Fibroblast of upper back skin (primary cell): ENCODE data around the gene ZNF467.
A peak's percentile ranks its signal among the peaks of the same experiment; 100 is the strongest.

Source experiments
- DNase-seq: peaks from one replicate; pipeline ENCODE4 v3.0.0-alpha.2; 2013

The ZNF467 gene

DNA sequence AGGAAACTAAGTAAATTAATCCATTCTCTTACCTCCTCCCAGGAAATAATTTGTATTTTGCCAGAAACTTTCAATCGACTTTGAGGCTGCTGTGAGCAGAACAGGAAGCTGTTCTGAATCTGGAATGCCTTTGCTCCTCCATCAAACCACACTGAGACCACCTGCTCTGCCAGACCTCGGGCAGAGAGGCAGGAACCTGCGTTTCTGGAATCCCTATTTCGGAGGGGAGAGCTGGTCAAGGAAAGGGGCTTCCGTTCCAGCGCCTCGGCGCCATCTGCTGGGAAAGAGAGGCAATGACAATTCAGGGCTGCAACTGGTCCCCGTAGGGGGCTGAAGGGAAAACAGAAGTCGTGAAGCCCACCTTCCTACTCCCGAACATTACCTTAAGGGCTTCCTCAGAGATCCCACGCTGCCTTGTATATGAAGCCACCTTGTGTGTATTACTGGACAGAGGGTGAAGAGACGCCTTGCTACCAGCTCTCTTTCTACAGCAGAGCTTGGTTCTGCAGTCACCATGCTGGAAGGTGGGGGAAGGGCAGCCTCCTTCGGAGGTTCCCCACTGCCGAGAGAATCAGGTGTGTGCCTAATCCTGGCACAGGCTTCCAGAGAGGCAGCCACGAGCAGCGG lies 31.2 kb downstream of the ZNF467 start:
- peak; percentile 54 for DNase-seq

DNA sequence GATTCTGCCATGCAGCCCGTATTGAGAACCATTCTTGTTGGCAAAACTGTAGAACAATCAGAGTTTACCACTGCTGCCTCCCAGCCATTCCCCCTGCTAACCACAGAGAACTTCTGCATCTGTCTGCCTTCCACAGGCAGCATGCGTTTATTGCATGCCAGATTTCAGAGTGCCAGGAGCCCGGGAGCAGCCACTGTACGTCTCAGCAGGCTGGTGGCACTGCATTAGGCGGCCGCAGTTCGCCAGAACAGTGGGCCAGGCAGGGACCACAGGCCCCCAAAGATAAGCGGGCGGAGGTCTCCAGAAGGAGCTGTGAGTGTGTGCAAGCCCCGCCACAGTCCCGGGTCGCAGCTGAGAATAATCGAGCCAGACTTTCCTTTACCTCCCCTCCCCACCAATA lies 31.8 kb downstream of the ZNF467 start:
- peak; percentile 15 for DNase-seq

DNA sequence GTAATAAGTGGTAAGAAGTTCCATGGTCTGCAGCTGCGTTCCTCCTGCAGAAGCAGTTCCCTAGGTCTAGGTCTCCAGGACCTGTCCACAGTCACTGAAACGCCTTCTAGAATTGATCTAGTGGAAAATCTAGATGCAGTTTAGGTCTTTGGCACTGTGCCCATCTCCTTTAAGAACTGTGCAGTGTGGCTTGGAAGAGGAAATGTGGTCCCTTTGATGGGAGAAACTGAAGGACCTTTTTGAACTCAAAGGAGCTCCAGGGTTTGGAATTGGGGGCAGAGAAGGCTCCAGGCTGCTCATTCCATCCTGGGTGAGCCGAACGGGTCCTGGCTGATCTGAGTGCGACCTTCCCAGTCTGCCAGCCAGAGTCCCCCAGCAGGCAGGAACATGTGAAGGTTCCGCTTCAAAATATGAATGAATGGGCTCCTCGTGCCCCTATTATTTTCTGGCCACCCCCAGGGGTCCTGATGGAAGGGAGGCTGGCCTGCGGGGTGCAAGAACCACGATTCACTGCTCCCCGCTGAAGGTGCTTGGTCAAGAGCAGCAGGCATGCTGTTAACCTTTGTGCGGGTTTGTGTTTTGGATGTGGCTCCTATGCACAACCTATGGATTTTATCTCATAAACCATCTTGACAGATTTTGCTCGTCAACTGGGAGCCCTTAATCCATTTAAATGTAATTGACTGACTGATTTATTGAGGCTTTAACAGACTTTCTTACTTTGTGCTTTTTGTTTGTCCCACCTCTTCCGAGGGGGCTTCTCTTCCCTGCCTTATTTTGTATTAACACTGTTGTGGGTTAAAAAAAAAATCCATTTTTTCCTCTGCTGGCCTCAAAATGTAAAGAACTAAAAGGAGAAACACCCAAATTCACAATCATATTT lies 36.7 kb downstream of the ZNF467 start:
- no peak for DNase-seq

DNA sequence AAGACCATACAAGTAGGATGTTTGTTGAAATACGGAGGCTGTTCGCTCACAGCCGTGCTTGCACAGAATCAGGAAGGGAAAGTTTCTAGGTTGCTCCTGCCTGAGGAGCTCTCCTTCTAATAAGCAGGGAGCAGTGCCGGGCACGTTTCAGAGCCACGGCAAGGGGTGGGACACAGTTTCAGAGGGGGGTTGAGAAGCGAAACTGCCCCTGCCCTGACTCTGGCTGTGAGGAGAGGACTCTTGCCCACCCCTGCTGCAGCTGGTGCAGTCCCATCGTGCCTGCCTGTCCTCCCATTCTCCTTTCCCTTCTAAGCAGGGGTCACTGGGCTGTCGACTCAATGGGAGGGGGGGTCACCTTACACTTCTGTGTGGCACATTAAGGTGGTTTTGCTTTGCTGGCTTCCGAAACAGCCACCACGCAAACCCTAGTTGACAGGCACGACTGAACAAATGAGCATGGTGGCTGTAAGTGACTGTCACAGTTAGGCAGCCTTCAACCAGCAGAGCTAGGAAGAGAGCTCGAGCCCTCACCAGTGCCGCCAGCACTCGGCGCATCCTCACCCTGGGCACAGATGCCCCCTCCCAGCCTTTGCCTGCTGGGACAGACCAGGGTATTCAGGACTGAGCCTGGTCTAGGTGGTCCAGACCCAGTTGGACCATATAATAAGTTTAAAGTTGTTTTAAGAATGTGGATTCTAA lies 37.5 kb downstream of the ZNF467 start:
- DNase-seq = no peak

DNA sequence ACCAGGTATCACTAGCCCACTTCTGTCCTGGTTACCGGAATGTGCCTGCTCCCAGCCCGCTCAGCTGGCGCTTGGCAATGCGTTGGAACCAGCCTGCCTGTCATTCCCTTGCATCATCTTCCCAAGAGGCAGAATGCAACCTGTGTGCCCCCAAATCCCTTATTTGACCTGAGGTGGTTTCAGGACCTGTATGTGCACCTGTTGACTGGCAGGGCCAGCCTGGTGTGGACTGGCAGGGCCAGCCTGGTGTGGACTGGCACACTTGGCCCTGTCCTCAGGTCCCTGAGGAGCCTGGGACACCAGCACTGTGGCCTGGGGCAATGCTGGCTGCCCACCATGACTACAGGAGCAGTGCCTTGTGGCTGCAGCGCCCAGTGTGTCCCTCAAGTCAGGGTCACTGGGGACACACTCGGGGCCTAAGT lies 38.2 kb downstream of the ZNF467 start:
- DNase-seq = no peak

DNA sequence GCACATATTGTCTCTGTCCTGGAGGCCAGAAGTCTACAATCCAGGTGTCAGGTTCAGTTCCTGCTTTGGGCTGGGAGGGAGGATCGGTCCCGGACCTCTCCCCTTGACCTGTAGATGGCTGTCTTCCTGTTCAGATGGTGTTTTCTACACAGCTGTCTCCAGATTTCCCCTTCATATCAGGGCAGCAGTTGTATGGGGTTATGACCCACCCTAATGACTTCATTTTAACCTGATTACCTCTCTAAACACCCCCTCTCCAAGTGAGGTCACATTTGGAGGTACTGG lies 38.7 kb downstream of the ZNF467 start:
- DNase-seq = no peak

DNA sequence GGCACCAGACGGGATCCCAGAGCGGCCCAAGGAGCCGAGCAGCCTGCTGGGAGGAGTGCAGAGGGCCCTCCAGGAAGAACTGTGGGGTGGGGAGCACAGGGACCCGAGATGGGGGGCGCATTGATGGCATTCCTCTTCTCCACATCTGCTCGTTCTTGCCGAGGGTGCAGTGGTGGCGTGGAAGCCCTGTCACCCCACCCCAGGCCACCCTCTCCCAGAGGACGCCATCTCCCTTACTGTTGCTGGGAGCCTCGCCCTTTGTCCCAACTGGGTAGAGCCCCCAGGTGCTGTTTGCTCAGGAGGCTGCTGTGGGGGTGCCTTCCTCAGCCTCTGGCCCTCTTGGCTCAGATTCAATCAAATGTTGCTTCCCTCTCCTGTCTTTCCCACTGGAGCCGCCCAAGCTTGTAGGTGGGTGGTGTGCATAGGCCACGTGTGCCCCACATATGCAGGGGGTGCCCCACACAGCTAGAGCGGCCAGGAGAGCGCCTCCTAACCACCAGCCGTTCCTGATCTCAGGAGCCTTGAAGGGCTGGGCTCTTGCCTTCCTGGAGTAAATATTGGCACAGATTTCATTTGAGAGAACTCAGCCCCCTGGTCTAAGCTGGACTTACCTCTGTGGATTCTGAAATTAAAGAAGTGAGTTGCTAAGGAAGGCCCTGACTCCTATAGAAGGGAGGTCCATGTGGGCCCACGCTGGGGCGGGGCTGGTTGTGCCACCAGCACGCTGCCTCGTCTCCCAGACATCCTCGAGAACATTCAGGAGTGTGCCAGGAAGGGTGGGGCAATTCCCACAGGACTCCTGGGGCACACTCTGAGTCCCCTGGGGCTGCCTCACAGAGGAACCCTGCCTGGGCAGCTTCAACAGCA lies 39.2 kb downstream of the ZNF467 start:
- no peak for DNase-seq

DNA sequence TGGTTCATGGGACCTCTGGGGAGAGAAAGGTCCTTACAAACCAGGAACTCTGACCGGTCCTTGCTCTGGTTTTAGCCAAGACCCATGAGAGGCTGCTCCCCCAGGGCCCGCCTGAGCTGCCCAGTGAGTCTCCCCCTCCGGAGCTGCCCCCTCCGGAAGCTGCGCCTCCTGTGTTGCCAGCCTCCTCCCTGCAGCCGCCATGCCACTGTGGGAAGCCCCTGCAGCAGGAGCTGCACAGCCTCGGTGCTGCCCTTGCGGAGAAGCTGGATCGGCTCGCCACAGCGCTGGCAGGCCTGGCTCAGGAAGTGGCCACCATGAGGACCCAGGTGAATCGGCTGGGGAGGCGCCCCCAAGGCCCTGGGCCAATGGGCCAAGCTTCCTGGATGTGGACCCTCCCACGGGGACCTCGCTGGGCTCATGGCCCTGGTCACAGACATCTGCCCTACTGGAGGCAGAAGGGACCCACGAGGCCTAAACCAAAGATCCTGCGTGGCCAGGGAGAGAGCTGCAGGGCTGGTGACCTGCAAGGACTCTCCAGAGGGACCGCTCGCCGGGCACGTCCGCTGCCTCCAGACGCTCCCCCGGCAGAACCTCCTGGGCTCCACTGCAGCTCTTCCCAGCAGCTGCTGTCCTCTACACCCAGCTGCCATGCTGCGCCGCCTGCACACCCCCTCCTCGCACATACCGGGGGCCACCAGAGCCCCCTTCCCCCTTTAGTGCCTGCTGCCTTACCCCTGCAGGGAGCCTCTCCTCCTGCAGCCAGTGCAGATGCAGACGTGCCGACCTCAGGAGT lies 40.1 kb downstream of the ZNF467 start:
- no peak for DNase-seq

DNA sequence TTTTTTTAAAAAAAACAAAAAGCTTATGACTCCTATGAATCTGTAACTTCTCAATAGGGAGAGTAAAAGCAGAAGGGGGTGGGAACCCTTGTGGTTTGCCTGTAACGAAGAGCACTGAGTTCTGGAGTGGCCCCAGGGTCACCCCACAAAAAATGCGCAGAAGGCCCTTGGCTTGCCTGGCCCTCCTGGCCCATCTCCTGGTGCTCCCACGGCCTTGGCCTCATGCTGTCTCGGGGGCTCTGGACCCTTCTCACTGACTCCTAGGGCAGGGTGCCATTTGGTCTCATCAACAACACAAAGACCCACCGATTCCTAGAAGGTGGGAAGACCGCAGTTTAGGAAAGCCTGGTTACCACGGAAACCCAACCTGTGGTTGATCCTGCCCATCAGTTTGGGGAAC lies 40.8 kb downstream of the ZNF467 start:
- DNase-seq = no peak

DNA sequence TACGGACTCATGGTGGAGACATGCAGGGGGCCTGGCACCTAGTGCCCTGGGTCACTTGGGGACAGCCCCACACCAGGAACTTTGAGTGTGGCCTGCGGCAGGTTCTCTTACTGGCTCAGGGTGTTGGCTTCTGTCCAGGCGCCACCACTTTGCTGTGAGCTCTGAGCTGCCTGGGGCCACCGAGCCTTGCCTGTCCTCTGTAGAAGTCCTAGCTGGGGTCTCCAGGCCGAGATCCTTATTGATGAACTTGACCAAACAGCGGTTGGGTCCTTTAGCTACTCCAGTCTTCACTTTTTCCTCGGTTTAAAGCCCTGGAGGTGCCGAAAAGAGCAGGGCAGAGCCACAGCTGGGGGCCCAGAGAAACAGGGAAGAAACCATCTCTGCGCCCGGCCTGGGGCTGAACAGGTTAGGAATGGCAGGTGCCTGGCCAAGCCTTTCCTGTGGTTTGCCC lies 41.3 kb downstream of the ZNF467 start:
- no peak for DNase-seq

DNA sequence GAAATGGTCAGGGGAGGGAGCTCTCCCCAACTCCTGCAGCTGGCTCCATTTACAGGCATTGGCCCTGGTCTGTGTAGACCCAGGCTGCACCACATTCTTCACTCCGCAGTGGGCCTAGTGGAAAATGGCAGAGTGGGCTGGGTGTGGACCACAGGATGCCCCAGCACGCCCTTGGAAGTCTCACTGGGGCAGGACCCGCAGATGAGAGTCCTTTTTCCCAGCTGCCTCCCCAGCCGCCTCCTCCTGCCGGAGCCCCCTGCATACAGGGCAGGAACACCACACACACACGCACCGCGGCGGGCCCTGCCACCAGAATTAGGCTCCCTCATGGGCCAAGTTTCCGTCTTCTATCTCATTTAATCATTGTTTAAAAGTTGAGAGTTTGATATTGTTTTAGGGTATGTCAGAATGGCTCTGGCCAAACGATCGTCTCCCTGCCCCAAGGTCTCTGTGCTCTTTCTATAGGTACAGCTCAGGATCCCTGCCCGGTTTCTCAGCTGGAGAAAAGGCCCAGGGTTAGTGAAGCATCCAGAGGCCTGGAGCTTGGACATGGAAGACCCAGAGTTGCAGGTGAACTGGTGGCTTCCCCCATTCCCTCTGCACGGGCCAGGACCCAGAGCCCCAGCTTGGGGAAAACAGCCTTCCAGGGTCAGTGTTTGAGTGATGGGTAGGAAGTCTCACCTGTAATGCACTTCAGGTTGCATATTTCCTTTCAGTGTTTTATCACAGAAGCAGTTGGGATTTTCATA lies 42.0 kb downstream of the ZNF467 start:
- DNase-seq = no peak

DNA sequence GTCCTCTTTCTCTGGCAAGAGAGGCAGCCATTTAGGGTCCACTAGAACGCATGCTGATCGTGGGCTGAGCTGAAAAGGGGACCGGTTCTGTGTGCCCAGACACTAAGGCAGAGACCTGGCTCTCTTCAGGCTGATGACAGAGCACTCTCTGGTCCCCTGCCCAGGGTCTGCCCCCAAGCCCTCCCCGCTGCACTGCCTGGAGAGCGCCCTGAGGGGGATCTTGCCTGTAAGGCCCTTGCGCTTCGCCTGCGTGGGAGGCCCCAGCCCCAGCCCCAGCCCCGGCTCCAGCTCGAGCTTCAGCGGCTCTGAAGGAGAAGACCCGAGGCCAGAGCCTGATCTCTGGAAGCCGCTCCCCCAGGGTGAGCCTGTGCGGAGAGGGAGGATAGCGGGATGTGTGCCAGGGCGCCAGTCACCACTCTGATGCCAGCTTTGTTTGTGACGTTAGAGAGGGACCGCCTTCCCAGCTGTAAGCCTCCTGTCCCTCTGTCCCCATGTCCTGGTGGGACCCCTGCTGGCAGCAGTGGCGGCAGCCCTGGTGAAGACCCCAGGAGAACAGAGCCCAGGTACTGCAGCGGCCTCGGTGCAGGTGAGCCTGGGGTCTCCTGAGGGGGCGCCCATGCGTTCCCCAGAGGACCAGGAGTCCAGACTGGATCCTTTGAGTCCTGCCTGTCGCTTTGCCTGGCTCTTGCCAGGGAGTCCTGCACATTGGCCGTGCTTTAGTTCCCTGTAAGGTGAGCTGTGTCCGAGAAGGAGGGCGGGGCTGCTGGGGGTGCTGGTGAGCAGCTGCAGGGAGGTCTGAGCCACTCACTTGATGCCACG lies 43.2 kb downstream of the ZNF467 start:
- no peak for DNase-seq

DNA sequence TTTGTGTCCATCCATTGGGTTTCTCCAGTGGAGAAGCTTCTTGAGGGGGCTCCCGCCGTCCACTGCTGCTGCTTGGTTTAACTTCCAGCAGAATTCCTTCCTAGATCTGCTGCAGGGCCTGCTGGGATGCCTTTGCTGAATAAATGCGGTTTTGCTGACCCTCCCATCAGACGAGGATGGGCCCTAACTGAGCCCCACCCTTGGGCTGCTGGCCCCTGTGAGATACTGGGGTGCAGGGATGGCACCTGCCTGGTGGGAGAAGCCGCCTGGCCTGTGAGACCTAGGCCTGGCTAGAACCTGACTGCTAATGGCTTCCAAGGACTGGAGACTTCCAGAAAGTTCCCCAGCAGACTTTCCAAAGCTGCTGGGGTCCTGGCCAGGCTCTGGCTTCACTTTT lies 43.8 kb downstream of the ZNF467 start:
- DNase-seq = no peak

DNA sequence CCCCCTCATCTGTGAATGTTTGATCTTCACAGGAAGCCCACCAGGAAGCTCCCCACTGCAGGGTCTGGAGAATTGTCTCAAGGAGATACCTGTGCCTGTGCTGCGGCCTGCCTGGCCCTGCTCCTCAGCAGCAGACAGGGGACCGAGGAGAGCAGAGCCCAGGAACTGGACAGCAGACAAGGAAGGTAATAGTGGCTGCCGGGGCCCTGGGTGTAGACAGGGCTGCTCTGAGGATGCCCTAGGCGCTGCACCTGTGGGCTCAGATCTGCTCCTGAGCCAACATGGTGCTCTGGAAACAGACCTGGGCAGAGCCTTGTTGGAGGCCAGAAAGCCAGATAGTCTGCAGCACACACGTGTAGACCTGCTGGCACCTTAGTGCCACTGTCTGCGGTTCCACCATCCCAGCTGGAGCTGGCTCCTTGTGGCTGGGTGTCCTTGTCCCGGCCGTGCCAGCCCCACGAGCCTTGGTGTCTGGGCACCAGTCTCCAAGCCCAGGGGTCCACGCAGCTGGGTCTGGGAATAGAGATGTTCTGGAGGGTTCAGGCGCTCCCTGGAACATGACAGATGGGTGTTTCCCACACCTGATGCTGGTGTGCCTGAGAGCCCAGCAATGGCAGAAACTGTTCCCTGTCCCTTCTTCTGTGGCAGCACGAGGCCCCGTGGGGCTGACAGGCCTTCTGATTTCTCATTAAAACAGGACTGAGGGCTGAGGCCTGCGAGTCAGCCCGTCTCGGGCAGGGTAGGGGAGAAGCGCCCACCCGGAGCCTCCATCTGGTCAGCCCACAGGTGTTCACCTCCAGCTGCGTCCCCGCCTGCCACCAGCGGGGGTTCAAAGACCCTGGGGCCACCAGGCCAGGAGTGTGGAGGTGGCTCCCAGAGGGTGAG lies 44.7 kb downstream of the ZNF467 start:
- no peak for DNase-seq

DNA sequence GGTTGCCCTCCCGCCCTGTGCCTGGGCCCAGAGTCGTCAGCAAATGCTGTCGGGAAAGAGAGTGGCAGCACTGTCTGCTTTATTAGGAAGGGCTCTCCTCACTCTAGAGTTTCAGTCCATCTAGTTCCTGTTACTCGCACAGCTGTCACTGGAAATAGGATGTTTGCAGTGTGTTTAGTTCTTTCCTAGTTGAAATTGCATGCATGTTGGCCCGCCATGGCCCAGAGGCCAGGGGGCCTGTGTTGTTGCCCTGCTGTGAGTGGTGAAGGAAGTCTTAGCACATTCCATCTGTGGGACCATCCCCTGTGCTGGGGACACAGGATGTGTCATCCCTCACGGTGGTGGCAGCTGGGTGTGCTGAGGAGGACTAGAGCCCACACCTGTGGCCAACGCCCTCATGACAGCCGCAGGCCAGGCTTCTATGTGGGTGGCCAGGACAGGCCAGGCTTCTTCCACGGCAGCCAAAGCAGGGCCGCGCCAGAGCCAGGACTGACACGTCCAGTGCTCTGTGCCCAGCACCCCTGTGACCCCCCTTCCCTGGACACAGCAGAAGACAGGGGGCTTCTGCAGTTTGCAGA lies 45.4 kb downstream of the ZNF467 start:
- no peak for DNase-seq

DNA sequence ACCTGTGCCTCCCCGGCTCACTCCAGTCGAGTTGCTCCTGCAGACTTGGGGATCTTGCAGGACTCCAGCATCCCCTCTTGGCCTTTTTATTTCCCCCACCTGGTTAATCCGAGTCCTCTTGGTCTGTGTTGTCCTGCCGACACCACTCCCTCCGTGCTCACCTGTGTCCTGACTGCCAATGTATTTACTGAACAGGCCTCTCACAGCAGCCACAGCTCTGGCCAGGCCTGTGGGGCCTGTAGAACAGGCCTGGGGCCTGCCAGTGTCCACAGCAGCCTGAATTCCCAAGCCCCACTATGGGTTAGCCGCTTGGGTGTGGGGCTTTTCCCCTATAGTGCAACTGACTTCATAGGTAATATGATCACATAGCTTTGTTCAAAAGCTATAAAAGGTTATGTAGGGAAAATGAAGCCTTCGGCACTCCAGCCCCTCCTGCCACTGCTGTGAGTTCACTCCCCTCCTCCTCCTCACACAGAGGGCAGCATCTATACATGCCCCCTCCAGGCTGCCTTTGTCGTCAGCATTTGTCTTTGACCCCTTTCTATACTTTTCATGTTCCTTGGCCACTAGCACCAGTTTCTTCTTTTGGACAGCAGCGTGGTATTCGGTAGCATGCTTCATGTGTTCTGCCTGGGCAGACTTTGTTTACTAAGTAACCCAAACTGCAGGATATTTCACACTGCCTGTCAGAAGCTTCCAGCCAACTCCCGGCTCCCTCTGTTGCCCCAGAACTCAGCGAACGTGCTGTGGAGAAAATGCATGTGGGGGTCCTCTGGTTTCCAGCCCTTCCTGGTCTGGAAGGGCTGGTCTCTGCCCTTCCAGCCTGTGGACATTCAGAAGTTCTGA lies 46.1 kb downstream of the ZNF467 start:
- no peak for DNase-seq

DNA sequence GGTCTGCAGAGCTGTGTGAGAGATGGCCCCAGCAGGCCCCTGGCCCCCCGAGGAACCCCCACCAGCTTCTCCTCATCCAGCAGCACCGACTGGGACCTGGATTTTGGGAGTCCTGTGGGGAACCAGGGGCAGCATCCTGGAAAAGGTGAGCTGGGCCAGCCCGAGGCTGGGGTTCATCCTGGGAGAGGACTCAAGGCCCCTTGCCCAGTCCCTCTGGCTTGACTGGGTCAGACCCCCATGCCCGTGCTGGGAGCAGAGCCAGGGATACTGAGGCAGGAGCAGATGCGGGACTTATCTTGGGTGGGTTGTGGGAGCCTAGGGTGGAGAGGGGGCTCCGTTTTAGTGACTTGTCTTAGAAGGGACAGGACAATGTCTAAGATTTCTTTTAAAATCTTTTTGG lies 47.5 kb downstream of the ZNF467 start:
- DNase-seq = no peak

DNA sequence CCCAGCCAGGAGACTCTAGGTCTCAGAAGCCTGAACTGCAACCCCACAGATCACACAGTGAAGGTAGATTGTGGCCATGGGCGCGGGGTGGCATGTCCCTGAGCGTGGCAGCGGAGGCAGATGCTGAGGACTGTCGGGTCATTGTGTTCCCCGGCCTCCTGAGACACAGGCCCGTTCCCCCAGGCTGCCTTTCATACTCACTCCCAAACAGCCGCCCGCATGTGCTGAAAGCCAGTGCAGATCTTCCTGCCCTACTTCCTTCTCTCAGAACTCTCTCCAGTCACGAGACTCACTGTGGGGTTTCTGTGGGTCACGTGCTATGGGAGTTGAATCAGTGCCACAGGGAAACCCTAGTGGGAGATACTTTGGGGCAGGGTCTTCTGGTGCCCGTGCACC lies 48.0 kb downstream of the ZNF467 start:
- DNase-seq = no peak
